HEK293 (cell line): ENCODE results near the gene COQ10A.

Source experiments
- BCL6B ChIP-seq: fragments of 450-650 bp; formaldehyde crosslinking; IDR thresholded peaks from 2 replicates; pipeline ENCODE4 v1.5.1; 2017; ENCODE audit warnings: missing biosample characterization, missing genetic modification characterization
- EGR2 ChIP-seq: fragments of 450-650 bp; formaldehyde crosslinking; IDR thresholded peaks from 2 replicates; pipeline ENCODE4 v1.5.1; 2016; ENCODE audit warnings: low read depth, missing biosample characterization, missing genetic modification characterization
- ELK4 ChIP-seq: IDR thresholded peaks from 2 replicates; pipeline ENCODE4 v1.6.1; 2011; ENCODE audit warnings: mild to moderate bottlenecking, low read depth, low read length, borderline replicate concordance
- HIC1 ChIP-seq: fragments of 450-650 bp; formaldehyde crosslinking; IDR thresholded peaks from 2 replicates; pipeline ENCODE4 v1.5.1; 2016; ENCODE audit warnings: missing biosample characterization, missing genetic modification characterization
- HOXD13 ChIP-seq: sonication (generic); formaldehyde crosslinking; IDR thresholded peaks from 2 replicates; pipeline ENCODE4 v1.8.0; 2022; ENCODE audit warnings: missing genetic modification reagents, borderline replicate concordance
- IKZF3 ChIP-seq: fragments of 450-650 bp; IDR thresholded peaks from 2 replicates; pipeline ENCODE4 v1.5.0; 2018; ENCODE audit warnings: missing biosample characterization, mild to moderate bottlenecking, missing genetic modification characterization, moderate library complexity
- KLF8 ChIP-seq: fragments of 450-650 bp; formaldehyde crosslinking; IDR thresholded peaks from 2 replicates; pipeline ENCODE4 v1.5.1; 2016; ENCODE audit warnings: missing biosample characterization, missing genetic modification characterization
- REST ChIP-seq: fragments of 450-650 bp; formaldehyde crosslinking; IDR thresholded peaks from 2 replicates; pipeline ENCODE4 v1.5.1; 2016; ENCODE audit warnings: missing biosample characterization, missing genetic modification characterization
- WT1 ChIP-seq: fragments of 450-650 bp; formaldehyde crosslinking; IDR thresholded peaks from 2 replicates; pipeline ENCODE4 v1.5.1; 2016; ENCODE audit warnings: missing biosample characterization, missing genetic modification characterization
- ZBTB8A ChIP-seq: fragments of 450-650 bp; formaldehyde crosslinking; IDR thresholded peaks from 2 replicates; pipeline ENCODE4 v1.5.1; 2016; ENCODE audit warnings: missing biosample characterization, missing genetic modification characterization
- ZNF10 ChIP-seq: fragments of 450-650 bp; formaldehyde crosslinking; IDR thresholded peaks from 2 replicates; pipeline ENCODE4 v1.5.1; 2017; ENCODE audit warnings: missing biosample characterization, missing genetic modification characterization
- ZNF138 ChIP-seq: fragments of 450-650 bp; formaldehyde crosslinking; IDR thresholded peaks from 2 replicates; pipeline ENCODE4 v1.5.1; 2016; ENCODE audit warnings: missing biosample characterization, missing genetic modification characterization, borderline replicate concordance
- ZNF2 ChIP-seq: fragments of 450-650 bp; formaldehyde crosslinking; IDR thresholded peaks from 2 replicates; pipeline ENCODE4 v1.5.1; 2016; ENCODE audit warnings: missing biosample characterization, missing genetic modification characterization
- ZNF292 ChIP-seq: fragments of 450-650 bp; formaldehyde crosslinking; IDR thresholded peaks from 2 replicates; pipeline ENCODE4 v1.5.1; 2016; ENCODE audit warnings: low read depth, missing biosample characterization, missing genetic modification characterization, borderline replicate concordance
- ZNF449 ChIP-seq: fragments of 450-650 bp; formaldehyde crosslinking; IDR thresholded peaks from 2 replicates; pipeline ENCODE4 v1.5.1; 2017; ENCODE audit warnings: missing biosample characterization, mild to moderate bottlenecking, missing genetic modification characterization, moderate library complexity
- ZNF48 ChIP-seq: fragments of 450-650 bp; formaldehyde crosslinking; IDR thresholded peaks from 2 replicates; pipeline ENCODE4 v1.5.1; 2016; ENCODE audit warnings: missing biosample characterization, missing genetic modification characterization
- ZNF529 ChIP-seq: fragments of 450-650 bp; formaldehyde crosslinking; IDR thresholded peaks from 2 replicates; pipeline ENCODE4 v1.5.1; 2017; ENCODE audit warnings: missing genetic modification characterization, missing biosample characterization; ENCODE audit not compliant: insufficient replicate concordance
- ZNF544 ChIP-seq: fragments of 450-650 bp; formaldehyde crosslinking; IDR thresholded peaks from 2 replicates; pipeline ENCODE4 v1.5.0; 2017; ENCODE audit warnings: missing biosample characterization, missing genetic modification characterization
- ZNF571 ChIP-seq: fragments of 450-650 bp; formaldehyde crosslinking; IDR thresholded peaks from 2 replicates; pipeline ENCODE4 v1.5.0; 2017; ENCODE audit warnings: missing biosample characterization, missing genetic modification characterization
- ZNF596 ChIP-seq: fragments of 450-650 bp; IDR thresholded peaks from 2 replicates; pipeline ENCODE4 v1.5.0; 2018; ENCODE audit warnings: missing biosample characterization, mild to moderate bottlenecking, missing genetic modification characterization, moderate library complexity
- ZNF654 ChIP-seq: fragments of 450-650 bp; formaldehyde crosslinking; IDR thresholded peaks from 2 replicates; pipeline ENCODE4 v1.5.1; 2016; ENCODE audit warnings: low read depth, missing biosample characterization, missing genetic modification characterization
- ZNF658 ChIP-seq: fragments of 450-650 bp; formaldehyde crosslinking; IDR thresholded peaks from 2 replicates; pipeline ENCODE4; 2016; ENCODE audit warnings: missing biosample characterization, missing genetic modification characterization
- ZNF660 ChIP-seq: fragments of 450-650 bp; IDR thresholded peaks from 2 replicates; pipeline ENCODE4 v1.5.1; 2018; ENCODE audit warnings: missing biosample characterization, mild to moderate bottlenecking, missing genetic modification characterization
- ZNF76 ChIP-seq: fragments of 450-650 bp; formaldehyde crosslinking; IDR thresholded peaks from 2 replicates; pipeline ENCODE4; 2016; ENCODE audit warnings: low read depth, missing biosample characterization, missing genetic modification characterization, borderline replicate concordance
- ZNF768 ChIP-seq: fragments of 450-650 bp; formaldehyde crosslinking; IDR thresholded peaks from 2 replicates; pipeline ENCODE4 v1.5.1; 2018; ENCODE audit warnings: missing biosample characterization, mild to moderate bottlenecking, missing genetic modification characterization
- ZNF791 ChIP-seq: fragments of 450-650 bp; formaldehyde crosslinking; IDR thresholded peaks from 2 replicates; pipeline ENCODE4 v1.5.1; 2016; ENCODE audit warnings: missing biosample characterization, missing genetic modification characterization
- ZNF837 ChIP-seq: fragments of 450-650 bp; formaldehyde crosslinking; IDR thresholded peaks from 2 replicates; pipeline ENCODE4 v1.5.1; 2016; ENCODE audit warnings: missing biosample characterization, missing genetic modification characterization
- ZNF843 ChIP-seq: fragments of 450-650 bp; formaldehyde crosslinking; IDR thresholded peaks from 2 replicates; pipeline ENCODE4 v1.5.1; 2016; ENCODE audit warnings: missing biosample characterization, missing genetic modification characterization
- ZXDB ChIP-seq: fragments of 450-650 bp; formaldehyde crosslinking; IDR thresholded peaks from 2 replicates; pipeline ENCODE4 v1.5.1; 2016; ENCODE audit warnings: missing biosample characterization, missing genetic modification characterization

Gene COQ10A

GRCh38 chr12:56299853-56300643 is 33.3 kb downstream of the COQ10A start, which contains the start of gene CS (continued):
- TF ChIP-seq HIC1 (tag by site-specific recombination) = no peak
- peak; percentile 100 for TF ChIP-seq ZXDB (tag by site-specific recombination)
- peak; percentile 100 for TF ChIP-seq ZBTB8A (tag by site-specific recombination)
- no peak for TF ChIP-seq REST (tag by site-specific recombination)
- no peak for TF ChIP-seq ZNF768
- peak; percentile 63 for TF ChIP-seq EGR2 (tag by site-specific recombination)
- no peak for TF ChIP-seq BCL6B (tag by site-specific recombination)
- TF ChIP-seq ZNF837 (tag by site-specific recombination) = no peak
- peak; percentile 75 for TF ChIP-seq ZNF76 (tag by site-specific recombination)
- TF ChIP-seq IKZF3 (tag by site-specific recombination) = 0 out of 2 replicates have a peak, but pooled peaks have one; percentile 15
- peak; percentile 45; the same call in 1 of the 2 replicates for TF ChIP-seq ZNF843
- TF ChIP-seq ZNF791 = no peak
- peak; percentile 96 for TF ChIP-seq ZNF2 (tag by site-specific recombination)
- no peak for TF ChIP-seq ZNF571
- TF ChIP-seq ZNF48 (tag by site-specific recombination) = no peak
- TF ChIP-seq ZNF292 (tag by site-specific recombination) = no peak
- TF ChIP-seq ZNF10 (tag by site-specific recombination) = peak; percentile 69; the same call in 1 of the 2 replicates
- no peak for TF ChIP-seq ZNF544 (tag by site-specific recombination)
- TF ChIP-seq WT1 = peak; percentile 48
- TF ChIP-seq ZNF658 (tag by site-specific recombination) = no peak
- peak; percentile 85 for TF ChIP-seq KLF8 (tag by site-specific recombination)
- no peak for TF ChIP-seq ZNF596
- TF ChIP-seq ELK4 = no peak
- peak; percentile 59; the same call in 1 of the 2 replicates for TF ChIP-seq ZNF449 (tag by site-specific recombination)
- no peak for TF ChIP-seq HOXD13
- TF ChIP-seq ZNF529 (tag by site-specific recombination) = no peak
- TF ChIP-seq ZNF654 = no peak
- no peak for TF ChIP-seq ZNF138 (tag by site-specific recombination)
- TF ChIP-seq ZNF660 (tag by site-specific recombination) = peak; percentile 71; the same call in 1 of the 2 replicates
